IMR-90 (cell line): Measurements from ENCODE around the gene IL23A. TPM values are rescaled to one million over a fixed set of nuclear protein-coding genes. Genes with fewer than 3 reads are reported as not detected.

Experiments
- ATAC-seq: fragments of 200-7000 bp; cut with Tn5 transposase; 2 replicates; pipeline ENCODE4 v1.9.1; 2020; ENCODE audit warnings: low read depth, mild to moderate bottlenecking, moderate library complexity
- BruUV-seq: library from RNA; stranded (reverse); fragments of 400-500 nt; replicated peaks from 2 replicates; lab custom pipeline; 2021; lab: Mats Ljungman, UMichigan
- CTCF ChIA-PET: fragments of 300-600 bp; formaldehyde crosslinking; extraction: SDS; loops from one replicate; lab custom pipeline; 2021; ENCODE audit warnings: antibody characterized with exemption; lab: Yijun Ruan, JAX
- POLR2A ChIA-PET: fragments of 300-600 bp; sonication (Branson Sonifier 250); formaldehyde crosslinking; loops from one replicate; lab custom pipeline; 2022; ENCODE audit warnings: antibody characterized with exemption; ENCODE audit not compliant: unreplicated experiment; lab: Charles Lee
- DNase-seq: peaks from one replicate; pipeline ENCODE4 v3.0.0; 2013
- H2AFZ ChIP-seq: replicated peaks from 2 replicates; pipeline ENCODE3; 2013; ENCODE audit warnings: low read length, mild to moderate bottlenecking; ENCODE audit not compliant: poor library complexity
- H2AK5ac ChIP-seq: 2 replicates; pipeline ENCODE4 v1.6.1; 2013; ENCODE audit warnings: low read depth, low read length, inconsistent platforms
- H2AK9ac ChIP-seq: replicated peaks from 2 replicates; pipeline ENCODE3; 2013; ENCODE audit warnings: mild to moderate bottlenecking, low read depth, low read length, moderate library complexity; ENCODE audit not compliant: poor library complexity
- H2BK120ac ChIP-seq: 2 replicates; pipeline ENCODE4 v1.6.1; 2013; ENCODE audit warnings: low read depth, low read length, inconsistent platforms
- H2BK15ac ChIP-seq: 3 replicates; pipeline ENCODE4 v1.6.1; 2013; ENCODE audit warnings: low read depth, low read length, inconsistent platforms
- H2BK20ac ChIP-seq: 2 replicates; pipeline ENCODE4 v1.6.1; 2013; ENCODE audit warnings: low read depth, mild to moderate bottlenecking, inconsistent platforms, low read length, moderate library complexity
- H2BK5ac ChIP-seq: 2 replicates; pipeline ENCODE4 v1.6.1; 2013; ENCODE audit warnings: mild to moderate bottlenecking, low read depth, low read length, inconsistent platforms; ENCODE audit not compliant: poor library complexity, severe bottlenecking
- H3K14ac ChIP-seq: replicated peaks from 2 replicates; pipeline ENCODE4 v1.6.1; 2013; ENCODE audit warnings: low read depth, low read length, inconsistent platforms
- H3K18ac ChIP-seq: 2 replicates; pipeline ENCODE4 v1.6.1; 2013; ENCODE audit warnings: low read depth, low read length, control low read depth
- H3K23ac ChIP-seq: 2 replicates; pipeline ENCODE4 v1.6.1; 2013; ENCODE audit warnings: low read depth, low read length, inconsistent platforms
- H3K27ac ChIP-seq: 2 replicates; pipeline ENCODE4 v1.5.1; 2013; ENCODE audit warnings: mild to moderate bottlenecking, control low read depth, low read length; ENCODE audit not compliant: insufficient read depth
- H3K27me3 ChIP-seq: 2 replicates; pipeline ENCODE4 v1.6.1; 2013; ENCODE audit warnings: low read length; ENCODE audit not compliant: control insufficient read depth, insufficient read depth
- H3K36me3 ChIP-seq: 2 replicates; pipeline ENCODE4 v1.6.1; 2013; ENCODE audit warnings: low read length, mixed read lengths; ENCODE audit not compliant: control insufficient read depth, insufficient read depth
- H3K4ac ChIP-seq: 2 replicates; pipeline ENCODE4 v1.6.1; 2013; ENCODE audit warnings: low read depth, low read length, inconsistent platforms
- H3K4me1 ChIP-seq: 2 replicates; pipeline ENCODE4 v1.6.1; 2013; ENCODE audit warnings: low read length, mixed read lengths; ENCODE audit not compliant: control insufficient read depth, insufficient read depth
- H3K4me2 ChIP-seq: 2 replicates; pipeline ENCODE4 v1.6.1; 2013; ENCODE audit warnings: low read depth, mild to moderate bottlenecking, control low read depth, low read length, moderate library complexity
- H3K4me3 ChIP-seq: 2 replicates; pipeline ENCODE4 v1.5.1; 2013; ENCODE audit warnings: low read depth, mild to moderate bottlenecking, control low read depth, low read length, moderate library complexity; ENCODE audit not compliant: insufficient read depth
- H3K56ac ChIP-seq: 2 replicates; pipeline ENCODE4 v1.6.1; 2013; ENCODE audit warnings: low read length, inconsistent platforms; ENCODE audit not compliant: insufficient read depth; ENCODE audit errors: extremely low read depth
- H3K79me1 ChIP-seq, 2 experiments: 2 replicates each; pipeline ENCODE4 v1.6.1; 2013; ENCODE audit warnings: low read length in 2 of 2, inconsistent platforms in 1 of 2, low read depth in 1 of 2
- H3K9ac ChIP-seq: 2 replicates; pipeline ENCODE4 v1.6.1; 2013; ENCODE audit warnings: low read depth, low read length, control low read depth
- H3K9me1 ChIP-seq: 2 replicates; pipeline ENCODE4 v1.6.1; 2013; ENCODE audit warnings: low read length, inconsistent platforms; ENCODE audit not compliant: insufficient read depth
- H3K9me3 ChIP-seq: 2 replicates; pipeline ENCODE4 v1.6.1; 2013; ENCODE audit warnings: low read length; ENCODE audit not compliant: control insufficient read depth, insufficient read depth
- H4K20me1 ChIP-seq: 2 replicates; pipeline ENCODE4 v1.6.1; 2013; ENCODE audit warnings: low read length, inconsistent platforms; ENCODE audit not compliant: insufficient read depth
- H4K5ac ChIP-seq: 2 replicates; pipeline ENCODE4 v1.6.1; 2013; ENCODE audit warnings: mild to moderate bottlenecking, low read depth, low read length, control low read depth
- H4K8ac ChIP-seq, 2 experiments: 2 replicates each; pipeline ENCODE4 v1.6.1; 2013; ENCODE audit warnings: low read depth in 2 of 2, low read length in 2 of 2, control low read depth in 1 of 2, inconsistent platforms in 1 of 2
- H4K91ac ChIP-seq: 2 replicates; pipeline ENCODE4 v1.6.1; 2013; ENCODE audit warnings: low read depth, low read length, inconsistent platforms; ENCODE audit not compliant: insufficient read depth
- MXI1 ChIP-seq: IDR thresholded peaks from 2 replicates; pipeline ENCODE4 v1.6.1; 2012; ENCODE audit warnings: low read depth, mild to moderate bottlenecking, low read length, moderate library complexity, borderline replicate concordance
- NFE2L2 ChIP-seq: fragments of 150-350 bp; IDR thresholded peaks from 2 replicates; pipeline ENCODE4 v1.6.1; 2016; ENCODE audit warnings: low read depth, mild to moderate bottlenecking, low read length
- RCOR1 ChIP-seq: IDR thresholded peaks from 2 replicates; pipeline ENCODE4 v1.6.1; 2012; ENCODE audit warnings: mild to moderate bottlenecking, low read length, improper control_type of control experiment; ENCODE audit not compliant: insufficient replicate concordance
- RFX5 ChIP-seq: IDR thresholded peaks from 2 replicates; pipeline ENCODE4 v1.8.0; 2012; ENCODE audit warnings: low read depth, mild to moderate bottlenecking, low read length, moderate library complexity
- WGBS, 2 experiments: methylation state at CpG; one replicate each; pipeline versions ENCODE4 v1.1.5 to v1.1.7; 2013; ENCODE audit warnings: missing lambda C conversion rate in 2 of 2; ENCODE audit not compliant: insufficient read length in 1 of 2; ENCODE audit errors: extremely low coverage in 2 of 2; 5-methylcytosine and 5-hydroxymethylcytosine counted together
- dilution Hi-C: fragments of 300-500 bp; cut with HindIII; formaldehyde crosslinking; loops from one replicate; pipeline ENCODE4 v1.14.3; 2018; ENCODE audit warnings: low sequenced_read_pairs; ENCODE audit not compliant: unreplicated experiment
- in situ Hi-C: fragments of 300-500 bp; cut with MboI; formaldehyde crosslinking; loops from 3 replicates; pipeline ENCODE4 v1.14.3; 2019; ENCODE audit warnings: low sequenced_read_pairs, inconsistent platforms, mixed read lengths
- intact Hi-C: fragments of 100-400 bp; cut with micrococcal nuclease; formaldehyde crosslinking; loops from 2 replicates; pipeline ENCODE4 v1.10.0; 2022
- polyA plus RNA-seq, 3 experiments: library from polyadenylated mRNA; depleted of rRNA; stranded (reverse); fragments of >200 nt; gene quantifications; 2 replicates each; pipeline ENCODE4 v1.2.3, GENCODE V29; 2012; ENCODE audit warnings: low replicate concordance in 1 of 3
- total RNA-seq: library from RNA; depleted of rRNA; stranded (reverse); fragments of >200 nt; gene quantifications from 2 replicates; pipeline ENCODE4 v1.2.3, GENCODE V29; 2012

IL23A gene
- total and polyA plus RNA-seq, 2 of the 4 experiments (the other 2 are of a cell fraction), result 0.55 TPM; not detected in 1

GRCh38 chr12:56296295-56296694, 42.4 kb upstream of the IL23A start:
- Histone ChIP-seq H3K4ac (no peak overlapping the region), H2AK5ac (no peak overlapping the region), H4K8ac (no peak overlapping the region), H3K4me1 (peaks cover 9% of the 10 kb centered on the region; the same call in 1 of the 2 replicates), H3K79me1 (peaks cover 26 to 72% of the 10 kb centered on the region in 2 experiments), H2BK20ac (no peak overlapping the region), H3K18ac (no peak overlapping the region), H2BK120ac (no peak overlapping the region), H2BK5ac (no peak overlapping the region), H3K23ac (no peak overlapping the region), H3K9me3 (no peaks in the 10 kb centered on the region), H2AK9ac (no peak overlapping the region), H4K91ac (no peak overlapping the region), H4K5ac (no peak overlapping the region), H3K56ac (no peak overlapping the region), H3K14ac (no peak overlapping the region), H3K9me1 (peaks cover 14% of the 10 kb centered on the region), H2BK15ac (no peak overlapping the region), H2AFZ (no peak overlapping the region), H3K36me3 (peaks cover 14% of the 10 kb centered on the region), H3K27me3 (no peaks in the 10 kb centered on the region), H3K4me3 (no peak overlapping the region), H3K4me2 (no peak overlapping the region), H4K20me1 (peaks cover 24% of the 10 kb centered on the region), H3K27ac (no peak overlapping the region), H3K9ac (no peak overlapping the region)
- intact Hi-C loops, result no loop called here
- BruUV-seq, result no TSS peak
- CTCF ChIA-PET, result no interaction called here
- dilution Hi-C loops, result no loop called here
- TF ChIP-seq RFX5 (no peak), NFE2L2 (no peak), MXI1 (no peak), RCOR1 (no peak)
- ATAC-seq (no peak), DNase-seq (no peak)
- POLR2A ChIA-PET, result no interaction called here
- no CpG with 5 or more reads among the region's 5 CpGs for WGBS, 2 experiments
- in situ Hi-C loops, result no loop called here
